Measurements from ENCODE around the gene NDUFS4.

- TF ChIP-seq CTCF (IDR thresholded peaks at IDR 0.05; ENCODE audit: poor library complexity) (no peak), EZH2 (IDR thresholded peaks at IDR 0.05; ENCODE audit: borderline replicate concordance) (no peak), EZH2phosphoT487 (IDR thresholded peaks at IDR 0.05; ENCODE audit: low read depth, severe bottlenecking, unreplicated experiment) (no peak)
These were observed 84.6 kb downstream of the NDUFS4 start for GRCh38 chr5:53645078-53645477.
